ENCODE results near the gene MMP26. TPM values are rescaled to one million over a fixed set of nuclear protein-coding genes. Genes with fewer than 3 reads are reported as not detected.
A peak's percentile ranks its signal among the peaks of the same experiment; 100 is the strongest.

MMP26 gene
- polyA plus RNA-seq (ENCODE audit: insufficient read length in 12 of 12) = under 1 TPM in 1 of 12 donors, not detected in 11; 0.32 TPM
- long read RNA-seq, donor 1 = 0 reads
- long read RNA-seq, donor 2 = 0 reads
- long read RNA-seq, donor 3 = 0 reads
- long read RNA-seq, donor 4 = 0 reads
- long read RNA-seq, donor 5 = 0 reads
- long read RNA-seq, donor 6 = 0 reads
- long read RNA-seq, donor 7 = 0 reads
- long read RNA-seq, donor 8 = 0 reads
- long read RNA-seq, donor 9 = 0 reads
- long read RNA-seq, donor 10 = 0 reads
- long read RNA-seq, donor 11 = 0 reads

GRCh38 chr11:4704054-4704789 is at the start of gene MMP26:
TSS of gene MMP26 (plus strand) at chr11:4704784.
- DNase-seq = peak; percentile 4

DNA sequence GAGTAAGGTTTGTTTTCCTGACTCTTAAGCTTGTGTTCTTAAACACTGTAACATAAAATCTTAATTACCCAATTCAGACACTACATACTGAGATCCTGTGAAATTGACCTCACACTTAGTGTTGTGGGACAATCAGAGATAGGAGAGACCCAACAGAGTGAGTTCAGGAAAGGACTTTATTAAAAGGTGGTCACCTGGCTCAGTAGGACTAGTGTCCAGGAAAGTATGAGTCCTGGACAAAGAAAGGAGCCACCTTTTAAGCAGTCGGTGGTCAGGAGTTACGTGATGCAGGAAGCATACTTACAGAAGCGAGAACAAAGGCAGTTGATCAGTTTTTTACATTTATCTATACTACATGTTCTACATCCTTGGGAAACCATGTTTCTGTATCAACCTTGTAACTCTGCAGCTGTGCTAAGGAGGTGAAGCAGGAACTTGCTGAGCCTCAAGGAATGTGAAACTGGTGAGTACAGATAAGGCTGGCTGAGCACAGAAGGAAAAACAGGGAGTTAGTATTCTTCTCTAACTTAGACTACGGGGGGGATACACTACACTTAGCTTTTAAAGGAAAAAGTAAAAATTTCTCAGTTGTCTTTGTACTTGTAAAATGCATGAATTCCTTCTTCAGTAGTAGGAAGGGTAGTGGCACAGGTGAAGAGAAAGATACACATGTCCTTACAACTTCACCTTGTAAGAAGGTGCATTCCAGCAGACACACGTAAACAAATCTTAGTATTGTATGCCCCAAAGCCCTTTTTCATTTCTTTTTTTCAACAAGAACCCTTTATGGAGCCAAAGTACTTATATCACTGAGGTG is 45.7 kb upstream of the MMP26 start:
- no peak for DNase-seq

DNA sequence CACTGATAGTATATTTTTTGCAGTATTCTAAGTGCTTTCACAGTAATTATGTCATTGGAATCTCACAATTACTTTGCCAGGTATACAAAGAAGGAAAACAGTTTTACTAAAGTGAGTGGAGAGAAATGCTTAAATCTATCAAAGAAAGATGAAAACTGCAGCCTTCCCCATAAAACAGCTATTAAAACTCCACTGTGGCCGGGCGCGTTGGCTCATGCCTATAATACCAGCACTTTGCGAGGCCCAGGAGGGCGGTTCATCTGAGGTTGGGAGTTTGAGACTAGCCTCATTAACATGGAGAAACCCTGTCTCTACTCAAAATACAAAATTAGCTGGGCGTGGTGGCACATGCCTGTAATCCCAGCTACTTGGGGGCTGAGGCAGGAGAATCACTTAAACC is 41.7 kb upstream of the MMP26 start:
- no peak for DNase-seq

- DNase-seq = no peak
Observed at GRCh38 chr11:4664183-4664582, 40.4 kb upstream of the MMP26 start.

DNA sequence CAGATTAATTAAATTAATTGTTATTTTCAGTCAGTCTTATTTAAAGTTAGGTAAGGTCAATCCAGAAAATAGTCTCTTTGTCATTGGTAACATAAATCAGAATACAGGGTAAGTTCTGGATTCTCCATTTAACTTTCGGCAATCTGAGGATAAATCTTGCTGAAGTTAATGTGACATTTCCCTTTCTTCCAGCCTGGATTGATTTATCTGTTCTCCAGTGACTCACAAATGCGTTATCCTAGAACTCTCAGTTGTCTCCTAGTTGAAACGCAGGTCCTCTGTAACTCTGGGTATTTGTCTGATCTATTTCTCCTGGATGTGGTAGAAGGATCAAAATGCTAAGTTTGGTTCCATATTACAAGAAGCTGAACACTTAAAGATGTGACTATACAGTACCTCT is 39.8 kb upstream of the MMP26 start:
- no peak for DNase-seq

DNA sequence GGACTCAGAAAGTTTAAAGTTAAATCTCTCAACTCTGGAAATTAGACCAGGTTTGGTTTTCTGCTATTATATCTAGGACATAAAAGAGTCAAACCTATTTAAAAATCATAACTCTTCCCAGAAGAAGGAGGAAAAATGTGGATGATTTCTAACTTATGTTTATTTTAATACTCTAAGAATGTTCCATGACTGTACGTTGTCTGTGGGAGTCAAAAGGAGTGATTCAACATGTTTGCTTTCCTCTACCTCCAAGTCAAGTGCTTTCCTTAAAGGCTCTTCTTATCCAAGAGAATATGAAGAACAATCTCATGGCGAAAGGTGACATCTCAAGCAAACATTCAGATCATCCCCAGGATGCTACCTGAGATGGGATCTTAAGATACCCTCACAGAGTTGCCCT is 39.2 kb upstream of the MMP26 start:
- no peak for DNase-seq

GRCh38 chr11:4671741-4672140 is 32.8 kb upstream of the MMP26 start:
- no peak for DNase-seq

GRCh38 chr11:4672470-4672869 is 32.1 kb upstream of the MMP26 start:
- DNase-seq = no peak

DNA sequence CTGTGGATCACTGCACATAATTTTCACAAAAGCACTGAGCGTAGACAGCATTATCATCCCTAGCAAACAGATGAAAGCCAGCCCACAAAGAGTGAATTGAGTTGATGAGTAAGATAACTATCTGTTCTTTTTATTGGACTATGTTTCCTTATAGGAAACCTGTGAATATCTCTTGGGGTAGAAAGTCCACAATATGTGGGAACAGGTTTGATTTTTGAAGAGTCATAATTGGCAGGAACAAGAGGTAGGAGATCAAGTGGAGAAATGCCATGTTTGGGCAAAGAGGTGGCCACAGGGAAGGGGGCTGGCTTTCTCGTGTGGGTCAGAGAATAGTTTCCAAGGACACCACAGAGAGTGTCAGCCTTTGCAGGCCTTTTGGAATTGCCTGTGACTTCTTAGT is 30.8 kb upstream of the MMP26 start:
- DNase-seq = no peak

DNA sequence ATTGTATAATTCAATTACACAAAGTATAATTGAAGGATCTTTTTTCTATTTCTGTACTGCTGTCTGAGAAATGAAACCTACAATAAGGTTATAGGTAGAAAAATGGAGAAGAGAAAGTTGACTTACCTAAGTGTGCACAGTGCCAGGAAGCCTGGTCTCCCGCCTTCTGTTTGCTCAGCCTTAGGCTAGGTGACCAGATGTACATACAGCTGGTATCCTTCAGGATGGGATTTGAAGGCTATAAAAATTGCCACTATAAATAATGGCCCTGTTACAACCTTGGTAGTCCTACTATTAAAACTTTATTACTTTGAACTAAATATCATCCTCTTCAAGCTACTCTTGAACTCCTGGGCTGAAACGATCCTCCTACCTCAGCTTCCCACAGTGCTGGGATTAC is 26.6 kb upstream of the MMP26 start:
- no peak for DNase-seq

- no peak for DNase-seq
Observed at GRCh38 chr11:4680341-4680740, 24.2 kb upstream of the MMP26 start.

DNA sequence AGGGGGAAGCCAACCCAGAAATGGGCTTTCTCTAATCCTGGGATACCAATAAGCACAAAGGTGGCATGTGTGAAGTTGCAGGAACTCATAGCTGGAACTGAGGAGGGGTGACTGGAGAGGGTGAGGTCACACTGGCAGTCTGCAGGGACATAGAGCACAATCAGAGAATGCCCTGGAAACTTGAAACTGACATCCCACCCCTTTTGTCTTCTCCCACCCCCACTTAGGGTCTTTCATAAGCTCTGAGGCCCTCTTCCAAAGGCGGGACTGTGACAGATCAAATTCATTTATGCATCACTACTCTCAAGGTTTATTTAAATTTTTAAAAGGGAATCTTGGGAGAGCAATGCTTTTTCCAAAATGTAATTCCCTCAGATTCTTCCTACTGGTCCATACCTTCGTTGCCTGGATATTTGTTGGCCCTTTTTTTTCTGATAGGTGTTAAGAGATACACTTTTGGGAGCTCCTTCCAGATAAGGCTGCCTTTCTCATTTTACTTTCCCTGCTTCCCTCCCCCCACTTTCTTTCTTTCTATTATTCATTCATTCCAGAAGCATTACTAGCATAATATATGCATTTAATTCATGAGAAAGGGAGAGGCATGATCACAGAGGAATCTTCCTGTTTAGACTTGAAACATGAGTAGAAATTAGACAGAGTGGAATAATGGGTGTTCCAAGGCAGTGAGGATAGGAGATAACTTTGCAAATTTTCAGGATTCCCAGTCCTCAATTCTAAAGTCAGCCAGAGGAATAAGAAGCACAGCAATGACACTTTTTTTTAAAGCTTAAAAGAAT is 21.8 kb upstream of the MMP26 start:
- no peak for DNase-seq

- no peak for DNase-seq
Observed at GRCh38 chr11:4684631-4685285, 19.8 kb upstream of the MMP26 start.

GRCh38 chr11:4695442-4695841 is 9.1 kb upstream of the MMP26 start:
- DNase-seq = no peak

DNA sequence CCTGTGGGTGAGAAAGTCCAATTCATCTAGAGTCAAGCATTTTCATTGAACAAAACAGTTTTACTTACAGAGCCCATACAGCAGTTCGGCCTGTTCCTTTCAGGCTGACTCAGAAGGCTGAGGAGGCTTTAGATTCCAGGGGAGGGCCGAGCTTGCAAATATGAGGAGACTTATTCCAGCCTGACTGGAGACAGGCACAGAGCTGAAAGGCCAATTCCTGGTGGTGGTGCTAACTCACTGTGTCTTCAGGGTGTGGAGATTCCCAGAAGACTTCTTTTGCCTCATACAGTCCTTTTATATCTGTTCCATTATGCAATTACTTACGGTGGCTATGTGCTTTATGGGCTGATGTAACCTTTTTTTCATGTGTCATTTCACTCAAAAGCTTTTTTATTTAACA is 7.0 kb upstream of the MMP26 start, which contains the start of gene OR51E2:
OR51E2 (minus strand) TSS at position 269 of the 400 bp plus-strand sequence. CDS start 15,142 bp downstream, outside the sequence.
- no peak for DNase-seq

DNA sequence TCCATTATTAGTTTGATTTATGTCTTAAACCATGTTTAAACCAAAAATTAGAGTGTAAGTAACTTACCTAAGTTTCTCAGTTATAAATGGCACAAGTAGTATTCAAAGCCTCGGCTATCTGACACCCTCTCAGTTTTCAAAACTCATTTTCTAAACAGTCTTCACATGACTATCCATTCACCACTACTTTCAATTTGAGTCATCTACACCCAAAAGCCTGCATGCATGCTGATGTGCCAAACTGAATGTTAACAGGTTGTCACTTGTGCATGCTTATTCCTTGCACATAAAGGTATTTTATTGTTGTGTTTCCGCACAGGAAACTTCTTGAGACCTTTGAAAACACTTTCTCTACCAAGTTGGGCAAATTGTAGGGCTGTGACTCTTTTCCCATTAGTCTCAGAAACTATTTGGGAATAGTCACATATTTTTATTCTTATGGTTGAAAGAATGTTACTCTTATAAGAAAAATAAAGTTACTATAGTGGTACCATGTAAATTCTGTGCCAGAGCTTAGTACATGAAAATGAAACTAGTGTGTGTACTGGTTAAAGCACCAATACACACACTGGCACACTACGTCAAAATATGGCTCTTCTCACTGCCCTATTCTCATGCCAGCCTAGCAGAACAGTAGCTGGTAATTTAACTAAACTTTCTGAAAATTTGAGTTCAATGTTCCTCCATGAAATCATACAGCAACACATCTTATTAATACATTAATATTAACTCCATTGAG is 4.7 kb upstream of the MMP26 start:
- DNase-seq = no peak

DNA sequence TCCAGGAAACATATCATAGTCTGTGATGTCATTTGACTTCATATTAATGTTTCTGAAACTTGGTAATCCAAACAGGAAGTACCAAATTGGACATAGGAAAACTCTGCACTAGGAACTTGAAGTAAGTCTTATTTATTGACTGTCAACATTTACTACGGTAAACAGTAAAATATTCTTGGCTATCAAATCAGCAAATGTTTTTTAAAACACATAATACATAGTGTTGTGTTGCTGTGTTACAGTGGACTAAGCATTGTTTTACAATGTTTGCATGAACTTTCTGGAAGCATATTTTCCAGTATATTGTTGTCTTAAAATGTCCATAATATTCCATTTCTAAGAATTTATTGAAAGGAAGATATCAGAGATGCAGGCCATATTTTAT is 4.2 kb upstream of the MMP26 start:
- DNase-seq = no peak

GRCh38 chr11:4704790-4705334 is 278 bp downstream of the MMP26 start:
- DNase-seq = no peak

GRCh38 chr11:4713241-4713640 is 8.7 kb downstream of the MMP26 start:
- DNase-seq = no peak

DNA sequence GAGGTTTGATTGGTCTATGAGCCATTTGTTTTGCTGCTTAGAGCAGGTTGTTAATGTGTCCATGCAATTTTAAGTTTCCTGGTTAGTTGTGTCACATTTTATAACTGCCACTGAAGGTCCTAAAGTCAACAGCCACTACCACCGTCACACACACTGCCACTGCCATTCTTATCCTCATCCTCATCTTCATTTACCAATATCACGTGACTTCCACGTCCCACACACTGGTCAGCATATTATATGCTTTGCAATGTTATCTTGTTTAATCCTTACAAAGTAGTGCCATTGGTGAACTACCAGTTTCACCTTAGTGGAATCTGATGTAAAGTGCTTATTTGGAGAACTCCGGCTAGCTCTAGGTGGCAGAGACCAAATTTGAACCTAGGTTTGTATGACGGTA is 9.7 kb downstream of the MMP26 start:
- no peak for DNase-seq
